H1 (cell line): Measurements from ENCODE around the gene NAPA. TPM values are rescaled to one million over a fixed set of nuclear protein-coding genes. Genes with fewer than 3 reads are reported as not detected.
A peak's percentile ranks its signal among the peaks of the same experiment; 100 is the strongest.

Source experiments
- CTCF ChIA-PET: fragments of 300-600 bp; sonication (Branson Sonifier 250); formaldehyde crosslinking; loops from one replicate; lab custom pipeline; 2021; ENCODE audit not compliant: partially characterized antibody; lab: Charles Lee
- POLR2A ChIA-PET: fragments of 300-600 bp; sonication (Branson Sonifier 250); formaldehyde crosslinking; loops from one replicate; lab custom pipeline; 2021; ENCODE audit warnings: inconsistent platforms; ENCODE audit not compliant: partially characterized antibody; lab: Charles Lee
- DNase-seq, 2 experiments: peaks; one replicate each; pipeline versions ENCODE4 v3.0.0 to v3.0.0-alpha.2; 2010 to 2022; ENCODE audit warnings: low spot score in 2 of 2, low read depth in 1 of 2, mixed read lengths in 1 of 2
- FAIRE-seq: peaks from 2 replicates; lab custom pipeline; 2011; peaks lifted over from hg19 to GRCh38; lab: Jason Lieb, UNC
- H2AFZ ChIP-seq: 2 replicates; pipeline ENCODE4 v1.8.1; 2012; ENCODE audit warnings: low read length, inconsistent platforms
- H2AK5ac ChIP-seq: 2 replicates; pipeline ENCODE4 v1.6.1; 2013; ENCODE audit warnings: low read depth, low read length
- H2BK120ac ChIP-seq: replicated peaks from 2 replicates; pipeline ENCODE3; 2013; ENCODE audit warnings: low read depth, low read length, inconsistent platforms
- H2BK12ac ChIP-seq: 2 replicates; pipeline ENCODE4 v1.6.1; 2013; ENCODE audit warnings: low read depth, low read length
- H2BK15ac ChIP-seq: 2 replicates; pipeline ENCODE4 v1.6.1; 2013; ENCODE audit warnings: low read length
- H2BK20ac ChIP-seq: 2 replicates; pipeline ENCODE4 v1.6.1; 2013; ENCODE audit warnings: low read length
- H2BK5ac ChIP-seq: 2 replicates; pipeline ENCODE4 v1.6.1; 2013; ENCODE audit warnings: low read depth, low read length
- H3K14ac ChIP-seq: 2 replicates; pipeline ENCODE4 v1.6.1; 2013; ENCODE audit warnings: inconsistent platforms; ENCODE audit not compliant: insufficient read length
- H3K18ac ChIP-seq: 2 replicates; pipeline ENCODE4 v1.6.1; 2013; ENCODE audit warnings: low read length; ENCODE audit errors: extremely low read depth
- H3K23ac ChIP-seq: 2 replicates; pipeline ENCODE4 v1.6.1; 2013; ENCODE audit warnings: inconsistent platforms; ENCODE audit not compliant: insufficient read length
- H3K23me2 ChIP-seq: 2 replicates; pipeline ENCODE4 v1.6.1; 2013; ENCODE audit warnings: low read depth, low read length
- H3K27ac ChIP-seq: 2 replicates; pipeline ENCODE4 v1.6.1; 2011; ENCODE audit warnings: low read depth, low read length, inconsistent platforms
- H3K27me3 ChIP-seq, 4 experiments: replicated peaks in 1 of 4; 1 replicate in 1 of 4; 2 replicates in 3 of 4; pipeline versions ENCODE4 v1.6.1 to v1.8.1; 2011 to 2013; ENCODE audit warnings: low read length in 3 of 4, mild to moderate bottlenecking in 3 of 4, inconsistent platforms in 2 of 4, mixed read lengths in 2 of 4, moderate library complexity in 1 of 4; ENCODE audit not compliant: control insufficient read depth in 3 of 4, insufficient read depth in 3 of 4; ENCODE audit errors: extremely low read depth in 1 of 4
- H3K36me3 ChIP-seq, 4 experiments: 2 replicates each; pipeline versions ENCODE4 v1.6.1 to v1.8.1; 2011 to 2013; ENCODE audit warnings: mild to moderate bottlenecking in 4 of 4, low read length in 3 of 4, moderate library complexity in 2 of 4, control low read depth in 1 of 4, inconsistent platforms in 1 of 4; ENCODE audit not compliant: insufficient read depth in 4 of 4, control insufficient read depth in 2 of 4
- H3K4ac ChIP-seq: replicated peaks from 2 replicates; pipeline ENCODE3; 2013; ENCODE audit warnings: low read length, low read depth, mixed read lengths, inconsistent platforms; ENCODE audit not compliant: insufficient read length
- H3K4me1 ChIP-seq, 4 experiments: replicated peaks in 1 of 4; 1 replicate in 1 of 4; 2 replicates in 3 of 4; pipeline versions ENCODE4 v1.6.1 to v1.8.1; 2011 to 2013; ENCODE audit warnings: low read length in 3 of 4, inconsistent platforms in 2 of 4, mixed read lengths in 1 of 4; ENCODE audit not compliant: insufficient read depth in 4 of 4, control insufficient read depth in 3 of 4
- H3K4me2 ChIP-seq, 2 experiments: 2 replicates each; pipeline versions ENCODE4 v1.6.1 to v1.8.1; 2011 to 2013; ENCODE audit warnings: low read depth in 2 of 2, low read length in 2 of 2, control low read depth in 1 of 2, inconsistent platforms in 1 of 2, mild to moderate bottlenecking in 1 of 2; ENCODE audit not compliant: insufficient read depth in 1 of 2
- H3K4me3 ChIP-seq, 4 experiments: fragments of 200-600, 300-600 bp in 1 of 4; sonication (generic), shearing (Covaris generic), sonication (Bioruptor Twin) in 1 of 4; 2 replicates each; pipeline versions ENCODE4 v1.5.1 to v1.8.1; 2011 to 2016; ENCODE audit warnings: low read length in 4 of 4, low read depth in 3 of 4, control low read depth in 2 of 4, inconsistent platforms in 2 of 4, mild to moderate bottlenecking in 2 of 4, mixed read lengths in 1 of 4, moderate library complexity in 1 of 4; ENCODE audit not compliant: insufficient read depth in 2 of 4; ENCODE audit errors: extremely low read depth in 1 of 4
- H3K56ac ChIP-seq: replicated peaks from 2 replicates; pipeline ENCODE3; 2013; ENCODE audit warnings: low read depth, mild to moderate bottlenecking, mixed read lengths, low read length, inconsistent platforms; ENCODE audit not compliant: insufficient read length
- H3K79me1 ChIP-seq: 2 replicates; pipeline ENCODE4 v1.6.1; 2013; ENCODE audit warnings: low read depth, low read length, control low read depth
- H3K79me2 ChIP-seq, 2 experiments: 2 replicates each; pipeline versions ENCODE4 v1.6.1 to v1.8.1; 2012 to 2013; ENCODE audit warnings: low read length in 2 of 2, mild to moderate bottlenecking in 2 of 2, inconsistent platforms in 1 of 2; ENCODE audit not compliant: insufficient read depth in 2 of 2, control insufficient read depth in 1 of 2
- H3K9ac ChIP-seq, 4 experiments: replicated peaks in 1 of 4; 1 replicate in 1 of 4; 2 replicates in 3 of 4; pipeline versions ENCODE4 v1.6.1 to v1.8.1; 2011 to 2013; ENCODE audit warnings: low read depth in 3 of 4, low read length in 3 of 4, control low read depth in 2 of 4, mild to moderate bottlenecking in 2 of 4, moderate library complexity in 2 of 4, inconsistent platforms in 1 of 4; ENCODE audit errors: extremely low read depth in 1 of 4
- H3K9me3 ChIP-seq, 2 experiments: 2 replicates each; pipeline versions ENCODE4 v1.6.1 to v1.8.1; 2012 to 2013; ENCODE audit warnings: mild to moderate bottlenecking in 2 of 2, moderate library complexity in 2 of 2, control low read depth in 1 of 2, inconsistent platforms in 1 of 2, low read depth in 1 of 2, low read length in 1 of 2, mixed read lengths in 1 of 2; ENCODE audit not compliant: insufficient read depth in 2 of 2
- H4K20me1 ChIP-seq, 2 experiments: replicated peaks in 1 of 2; 2 replicates each; pipeline versions ENCODE3 to v1.8.1; 2011 to 2013; ENCODE audit warnings: inconsistent platforms in 2 of 2, low read length in 2 of 2, mild to moderate bottlenecking in 1 of 2; ENCODE audit not compliant: insufficient read depth in 2 of 2, control insufficient read depth in 1 of 2
- H4K5ac ChIP-seq: 2 replicates; pipeline ENCODE4 v1.6.1; 2013; ENCODE audit warnings: low read length, low read depth, mixed read lengths, inconsistent platforms; ENCODE audit not compliant: insufficient read length
- H4K8ac ChIP-seq: 2 replicates; pipeline ENCODE4 v1.8.0; 2013; ENCODE audit warnings: mild to moderate bottlenecking, moderate library complexity, low read length, inconsistent platforms; ENCODE audit not compliant: insufficient read depth; ENCODE audit errors: extremely low read depth
- H4K91ac ChIP-seq: replicated peaks from 2 replicates; pipeline ENCODE3; 2013; ENCODE audit warnings: low read length, mixed read lengths, inconsistent platforms; ENCODE audit not compliant: insufficient read length
- GABPA ChIP-seq: IDR thresholded peaks from 2 replicates; pipeline ENCODE4 v1.6.1; 2011; ENCODE audit warnings: mild to moderate bottlenecking, low read length, moderate library complexity, borderline replicate concordance; ENCODE audit not compliant: insufficient read depth
- GTF2F1 ChIP-seq: IDR thresholded peaks from 2 replicates; pipeline ENCODE4 v1.6.1; 2012; ENCODE audit warnings: low read depth, low read length, improper control_type of control experiment, borderline replicate concordance
- KDM4A ChIP-seq: IDR thresholded peaks from one replicate; pipeline ENCODE4 v1.7.1; 2012; ENCODE audit warnings: low read depth, mild to moderate bottlenecking, moderate library complexity, low read length, inconsistent platforms; ENCODE audit not compliant: severe bottlenecking
- WGBS, 2 experiments: shearing (Covaris generic) in 1 of 2; methylation state at CpG; one replicate each; pipeline versions ENCODE4 v1.1.6 to v1.1.7; 2013 to 2015; ENCODE audit warnings: low lambda C conversion rate in 2 of 2, mixed read lengths in 2 of 2, inconsistent platforms in 1 of 2, low coverage in 1 of 2, missing lambda C conversion rate in 1 of 2; ENCODE audit not compliant: insufficient replicate concordance in 2 of 2, insufficient coverage in 1 of 2, insufficient read length in 1 of 2; ENCODE audit errors: extremely low coverage in 1 of 2, missing lambda C conversion rate in 1 of 2; 5-methylcytosine and 5-hydroxymethylcytosine counted together
- polyA plus RNA-seq, 7 experiments: library from polyadenylated mRNA; depleted of rRNA in 3 of 7; stranded (reverse) in 5 of 7; unstranded in 2 of 7; fragments of >200 nt in 5 of 7; fragments of 200-250 nt in 2 of 7; gene quantifications; 1 replicate in 5 of 7; 2 replicates in 1 of 7; 4 replicates in 1 of 7; pipeline versions ENCODE4 v1.2.1 to v1.2.3, GENCODE V29; 2011 to 2013; ENCODE audit warnings: missing spikeins in 2 of 7, mixed read lengths in 2 of 7
- total RNA-seq: library from RNA; stranded (reverse); fragmentation: NEBNext Ultra II Directional; extraction: Animal tissue kit (Norgen Biotek cat#: 25700); gene quantifications from 2 replicates; pipeline ENCODE4 v1.2.1, GENCODE V29; 2021

Gene NAPA
- total and polyA plus RNA-seq, 2 of the 8 experiments (the other 6 are each of a cell fraction or from before 2014, with no cell fraction given) = 58.5 to 78.2 TPM

DNA sequence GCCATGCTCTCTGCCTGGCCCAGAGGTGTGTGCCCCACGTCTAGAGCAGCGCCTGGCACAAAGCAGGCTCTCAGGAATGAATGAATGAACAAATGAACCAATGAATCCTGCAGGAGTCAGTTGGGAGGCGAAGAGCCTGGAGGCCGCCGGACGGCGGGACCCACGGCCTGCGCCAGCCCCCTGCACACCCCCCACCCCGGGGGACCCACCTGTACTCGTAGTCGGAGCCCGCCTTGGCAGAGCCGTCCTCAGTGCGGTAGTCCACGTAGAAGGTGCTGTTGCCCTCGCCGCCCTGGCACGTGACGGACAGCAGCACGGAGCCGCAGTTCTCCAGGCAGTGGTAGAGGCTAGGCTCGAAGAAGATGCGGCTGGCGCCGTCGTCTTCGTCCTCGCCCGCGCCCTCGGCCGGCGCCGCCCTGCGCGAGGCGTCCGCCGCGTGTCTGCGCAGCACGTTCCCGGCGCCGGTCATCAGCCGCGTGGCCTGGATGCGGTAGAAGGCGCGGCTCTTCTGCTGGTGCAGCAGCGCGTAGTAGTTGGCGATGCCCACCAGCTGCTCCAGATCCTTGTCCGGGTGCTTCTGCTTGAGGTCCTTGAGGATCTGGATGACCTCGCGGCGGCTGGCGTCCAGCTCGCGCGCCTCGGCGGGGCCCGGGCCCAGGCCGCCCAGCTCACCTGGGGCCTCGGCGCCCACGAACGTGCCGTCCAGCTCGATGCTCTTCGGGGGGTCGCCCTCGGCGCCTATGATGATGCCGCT, 58.0 kb downstream of the NAPA start:
- H3K18ac ChIP-seq = peak overlapping the region; percentile 32; the same call in 1 of the 2 replicates
- no peak for FAIRE-seq
- peaks cover 2 to 6% of the 10 kb centered on the region in 2 experiments for H4K20me1 ChIP-seq
- ChIA-PET CTCF (interaction anchor here (1.3 to 2.0 kb wide), 3 partner anchors 19 to 242 kb away, joined by 4 to 5 read pairs (median 4); partner anchors contain the start of gene KPTN), POLR2A (interaction anchor here (0.7 to 2.2 kb wide), 5 partner anchors 9 to 289 kb away, joined by 3 to 9 read pairs (median 3); partner anchors contain the start of genes KPTN and NOP53)
- H3K9ac ChIP-seq = no peak overlapping the region
- no peaks in the 10 kb centered on the region for H3K79me2 ChIP-seq
- H3K23me2 ChIP-seq = peaks cover 2% of the 10 kb centered on the region; the same call in 1 of the 2 replicates
- no peak overlapping the region for H2BK5ac ChIP-seq
- no peak overlapping the region for H3K23ac ChIP-seq
- H3K14ac ChIP-seq = no peak overlapping the region
- H3K9me3 ChIP-seq = no peaks in the 10 kb centered on the region; a peak in 1 of 4 replicates
- H2BK12ac ChIP-seq = no peak overlapping the region
- WGBS, 2 experiments = 86% methylated on average over 63 of the region's 77 CpGs; no CpG with 5 or more reads in 1 of the 2 experiments
- no peak overlapping the region for H2BK20ac ChIP-seq
- no peak overlapping the region for H3K4ac ChIP-seq
- H3K79me1 ChIP-seq = no peaks in the 10 kb centered on the region
- H4K5ac ChIP-seq = no peak overlapping the region
- peak; percentile 38 for TF ChIP-seq KDM4A
- no peak for TF ChIP-seq GTF2F1
- TF ChIP-seq GABPA = peak; percentile 58; the same call in 1 of the 2 replicates
- TF ChIP-seq, all 59 proteins: peak for 2
- no peak overlapping the region for H4K91ac ChIP-seq
- H2AFZ ChIP-seq = no peak overlapping the region
- H3K4me3 ChIP-seq = peak overlapping the region in 1 of 4 experiments; percentile 47; a peak in 2 of 8 replicates
- H3K4me1 ChIP-seq = peaks cover 0 to 4% (median 0%) of the 10 kb centered on the region in 4 experiments; a peak in 2 of 7 replicates
- peak overlapping the region; percentile 40; the same call in 1 of the 2 replicates for H4K8ac ChIP-seq
- no peak overlapping the region for H3K56ac ChIP-seq
- peaks cover 0 to 6% (median 0%) of the 10 kb centered on the region in 4 experiments; a peak in 2 of 8 replicates for H3K36me3 ChIP-seq
- no peak overlapping the region for H3K27ac ChIP-seq
- no peak overlapping the region for H2AK5ac ChIP-seq
- H3K27me3 ChIP-seq = peaks cover 0 to 17% (median 5%) of the 10 kb centered on the region in 4 experiments; a peak in 4 of 7 replicates
- no peak overlapping the region for H2BK15ac ChIP-seq
- no peak for DNase-seq
- H2BK120ac ChIP-seq = no peak overlapping the region
- peak overlapping the region; percentile 19 to 68 for H3K4me2 ChIP-seq
